ENCODE results near the gene ZNF845. TPM values are rescaled to one million over a fixed set of nuclear protein-coding genes. Genes with fewer than 3 reads are reported as not detected.
A peak's percentile ranks its signal among the peaks of the same experiment; 100 is the strongest.

The ZNF845 gene
- polyA plus RNA-seq, 3 donors = 0.51 to 3.6 (median 2.6) TPM

DNA sequence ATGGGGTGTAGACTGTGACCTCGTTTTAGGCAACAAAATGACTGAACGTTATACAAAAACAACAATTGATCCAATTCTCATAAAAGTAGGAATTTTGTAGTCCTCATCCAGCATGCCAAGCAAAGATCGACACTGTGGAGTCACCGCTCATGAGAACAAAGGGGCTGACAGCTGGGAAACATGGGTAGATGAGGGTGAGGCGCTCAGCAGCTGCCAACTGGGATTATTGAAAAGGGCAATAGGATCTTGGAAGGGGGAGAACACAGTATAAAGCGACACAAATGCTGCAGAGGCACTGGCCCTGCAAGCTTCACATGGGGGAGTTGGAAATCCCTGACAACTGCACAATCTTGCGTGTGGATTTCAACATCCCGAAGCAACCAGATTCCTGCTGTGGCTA lies 56.0 kb downstream of the ZNF845 start:
- Histone ChIP-seq H3K27me3 (ENCODE audit: control insufficient read depth in 2 of 2, insufficient read depth in 2 of 2, low read length in 2 of 2) (no peaks in the 10 kb centered on the region), H3K4me3 (replicated peaks in 1 of 3; ENCODE audit: low read depth in 2 of 3, low read length in 3 of 3) (peak overlapping the region in 1 of 3 experiments; percentile 20), H3K9me3 (replicated peaks in 1 of 2; ENCODE audit: control insufficient read depth in 1 of 2, insufficient read depth in 1 of 2, low read length in 2 of 2) (peaks cover 72 to 79% of the 10 kb centered on the region in 2 donors), H3K79me2 (ENCODE audit: insufficient read depth, low read length) (no peaks in the 10 kb centered on the region), H3K36me3 (replicated peaks in 1 of 2; ENCODE audit: control insufficient read depth in 1 of 2, insufficient read depth in 2 of 2, low read length in 2 of 2) (no peaks in the 10 kb centered on the region), H3K4me1 (ENCODE audit: control insufficient read depth in 1 of 2, insufficient read depth in 2 of 2, low read length in 2 of 2) (peaks cover 3 to 4% of the 10 kb centered on the region in 2 donors), H4K20me1 (ENCODE audit: insufficient read depth, low read length) (no peaks in the 10 kb centered on the region), H3K9ac (ENCODE audit: insufficient read depth, low read length, poor library complexity, severe bottlenecking) (no peak overlapping the region), H2AFZ (ENCODE audit: insufficient read depth, low read depth, low read length, poor library complexity, severe bottlenecking) (no peak overlapping the region), H3K27ac (ENCODE audit: low read depth in 1 of 2, low read length in 2 of 2) (no peak overlapping the region), H3K4me2 (replicated peaks; ENCODE audit: extremely low read depth, low read length, poor library complexity, severe bottlenecking) (no peak overlapping the region)
- H3K9me3 Mint-ChIP-seq = peaks cover 56 to 91% (median 84%) of the 10 kb centered on the region in 7 donors
- intact Hi-C loops (cut with micrococcal nuclease) = no loop called here
- WGBS (ENCODE audit: insufficient coverage) = 93% methylated on average over 6 of the region's 8 CpGs
- H3K4me1 Mint-ChIP-seq = peaks cover 4% of the 10 kb centered on the region
- H3K27me3 Mint-ChIP-seq (ENCODE audit: low read depth in 3 of 3) = peaks cover 0 to 4% (median 3%) of the 10 kb centered on the region in 3 donors
- H3K4me3 Mint-ChIP-seq = no peak overlapping the region
- no peak for TF ChIP-seq CTCF (IDR thresholded peaks at IDR 0.05)
- no peak for DNase-seq
- H3K36me3 Mint-ChIP-seq = peaks cover 0 to 7% of the 10 kb centered on the region in 2 donors
- no peak overlapping the region for H3K27ac Mint-ChIP-seq

DNA sequence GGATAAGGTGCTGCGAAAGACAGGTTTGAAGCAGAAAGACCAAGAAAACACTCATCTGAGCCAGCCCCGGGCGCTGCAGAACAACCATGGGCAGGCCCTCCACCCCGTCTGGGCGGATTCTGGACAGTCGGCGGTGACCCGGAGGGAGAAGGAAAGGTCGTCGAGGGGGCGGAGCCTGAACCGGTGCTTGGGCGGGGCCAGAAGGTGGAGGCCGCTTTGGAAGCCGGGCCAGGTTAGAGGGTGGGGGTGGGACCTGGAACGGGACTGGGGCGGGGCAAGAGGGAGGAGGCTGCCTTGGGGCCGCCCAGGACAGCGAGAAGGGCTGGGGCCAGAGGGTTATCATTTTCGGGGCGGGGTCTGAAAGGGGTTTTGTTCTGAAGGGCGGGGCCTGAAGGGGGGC lies 56.4 kb downstream of the ZNF845 start:
- no peak overlapping the region for H3K27ac Mint-ChIP-seq
- H3K4me3 Mint-ChIP-seq = no peak overlapping the region
- H3K9ac ChIP-seq (ENCODE audit: insufficient read depth, low read length, poor library complexity, severe bottlenecking) = no peak overlapping the region
- H2AFZ ChIP-seq (ENCODE audit: insufficient read depth, low read depth, low read length, poor library complexity, severe bottlenecking) = no peak overlapping the region
- H3K27ac ChIP-seq (ENCODE audit: low read depth in 1 of 2, low read length in 2 of 2) = no peak overlapping the region
- no peaks in the 10 kb centered on the region for H3K79me2 ChIP-seq (ENCODE audit: insufficient read depth, low read length)
- peaks cover 5 to 7% of the 10 kb centered on the region in 2 donors for H3K4me1 ChIP-seq (ENCODE audit: control insufficient read depth in 1 of 2, insufficient read depth in 2 of 2, low read length in 2 of 2)
- peaks cover 0 to 4% (median 3%) of the 10 kb centered on the region in 3 donors for H3K27me3 Mint-ChIP-seq (ENCODE audit: low read depth in 3 of 3)
- H3K4me1 Mint-ChIP-seq = peaks cover 6% of the 10 kb centered on the region
- TF ChIP-seq CTCF (IDR thresholded peaks at IDR 0.05) = no peak
- peaks cover 53 to 87% (median 80%) of the 10 kb centered on the region in 7 donors for H3K9me3 Mint-ChIP-seq
- WGBS (ENCODE audit: insufficient coverage) = 62% methylated on average over 10 of the region's 22 CpGs
- peaks cover 72 to 75% of the 10 kb centered on the region in 2 donors for H3K9me3 ChIP-seq (replicated peaks in 1 of 2; ENCODE audit: control insufficient read depth in 1 of 2, insufficient read depth in 1 of 2, low read length in 2 of 2)
- no peak overlapping the region for H3K4me2 ChIP-seq (replicated peaks; ENCODE audit: extremely low read depth, low read length, poor library complexity, severe bottlenecking)
- no peaks in the 10 kb centered on the region for H3K27me3 ChIP-seq (ENCODE audit: control insufficient read depth in 2 of 2, insufficient read depth in 2 of 2, low read length in 2 of 2)
- H4K20me1 ChIP-seq (ENCODE audit: insufficient read depth, low read length) = no peaks in the 10 kb centered on the region
- H3K4me3 ChIP-seq (replicated peaks in 1 of 3; ENCODE audit: low read depth in 2 of 3, low read length in 3 of 3) = peak overlapping the region in 1 of 3 experiments; percentile 20
- H3K36me3 ChIP-seq (replicated peaks in 1 of 2; ENCODE audit: control insufficient read depth in 1 of 2, insufficient read depth in 2 of 2, low read length in 2 of 2) = no peaks in the 10 kb centered on the region
- intact Hi-C loops (cut with micrococcal nuclease) = loop anchor here (10.0 kb wide), 2 partner anchors 195 to 425 kb away; partner anchors contain the start of genes ZNF665 (in 2 of the 2) and ZNF816 (in 1 of the 2)
- peaks cover 0 to 7% of the 10 kb centered on the region in 2 donors for H3K36me3 Mint-ChIP-seq
- DNase-seq = no peak
